Gastrocnemius medialis (tissue), 4 donors: Measurements from ENCODE around the gene EDARADD. TPM values are rescaled to one million over a fixed set of nuclear protein-coding genes. Genes with fewer than 3 reads are reported as not detected.

Experiments
- ATAC-seq, 2 donors: fragments of 150-250 bp; one replicate each; pipeline ENCODE4 v1.9.1; 2016
- DNase-seq, 2 donors: peaks; one replicate each; pipeline ENCODE4 v3.0.0-alpha.2; 2019
- H3K27ac ChIP-seq, 4 donors: fragments of 200-600 bp; sonication (generic); 1 replicate in 1 of 4; 2 replicates in 3 of 4; pipeline ENCODE4 v1.5.1; 2016 to 2018; ENCODE audit warnings: mild to moderate bottlenecking in 2 of 4, moderate library complexity in 1 of 4
- H3K27me3 ChIP-seq, 3 donors: fragments of 200-600 bp; sonication (generic) in 2 of 3; 1 replicate in 1 of 3; 2 replicates in 2 of 3; pipeline versions ENCODE4 v1.5.1 to v1.6.0; 2016 to 2019; ENCODE audit warnings: mild to moderate bottlenecking in 1 of 3, moderate library complexity in 1 of 3
- H3K36me3 ChIP-seq, 2 donors: fragments of 200-600 bp; sonication (generic) in 1 of 2; one replicate each; pipeline ENCODE4 v1.5.1; 2017 to 2018
- H3K4me1 ChIP-seq, 2 donors: fragments of 200-600 bp; sonication (generic) in 1 of 2; one replicate each; pipeline ENCODE4 v1.5.1; 2016 to 2017; ENCODE audit warnings: mild to moderate bottlenecking in 2 of 2
- H3K4me3 ChIP-seq, 4 donors: fragments of 200-600 bp; sonication (generic) in 3 of 4; 1 replicate in 1 of 4; 2 replicates in 3 of 4; pipeline ENCODE4 v1.5.1; 2016 to 2019; ENCODE audit warnings: mild to moderate bottlenecking in 2 of 4
- H3K9me3 ChIP-seq, 3 donors: fragments of 200-600 bp; sonication (generic) in 2 of 3; 1 replicate in 1 of 3; 2 replicates in 2 of 3; pipeline ENCODE4 v1.5.1; 2016 to 2019
- CTCF ChIP-seq, 5 experiments: fragments of 450-650 bp in 3 of 5; fragments of 200-600 bp in 2 of 5; sonication (generic) in 2 of 5; IDR thresholded peaks in 4 of 5; conservative IDR thresholded peaks in 1 of 5; 1 replicate in 4 of 5; 2 replicates in 1 of 5; pipeline ENCODE4 v1.5.1; 2016 to 2019; ENCODE audit warnings: antibody characterized with exemption in 5 of 5, mild to moderate bottlenecking in 3 of 5, moderate library complexity in 3 of 5
- POLR2A ChIP-seq, 2 donors: fragments of 450-650 bp; IDR thresholded peaks; one replicate each; pipeline ENCODE4 v1.6.1; 2017; ENCODE audit warnings: antibody characterized with exemption in 2 of 2, mild to moderate bottlenecking in 2 of 2, moderate library complexity in 2 of 2
- in situ Hi-C, 4 donors: fragments of 200-750 bp; cut with MboI; loops; one replicate each; pipeline versions ENCODE4 v1.15.0 to v1.8.0; 2017; ENCODE audit warnings: low sequenced_read_pairs in 4 of 4
- intact Hi-C: fragments of 100-400 bp; cut with DNase I; formaldehyde crosslinking; loops from one replicate; pipeline ENCODE4 v1.15.1; 2023; ENCODE audit warnings: low total_unique reads
- total RNA-seq, 4 donors: library from RNA; depleted of rRNA; stranded (reverse); fragments of >200 nt; gene quantifications; one replicate each; pipeline versions ENCODE4 v1.1.0 to v1.2.3, GENCODE V29; 2016

EDARADD gene
- total RNA-seq, 4 donors from 2014 or later: not detected

- Histone ChIP-seq H3K9me3 (no peaks in the 10 kb centered on the region), H3K4me1 (no peaks in the 10 kb centered on the region), H3K27me3 (no peaks in the 10 kb centered on the region), H3K4me3 (no peak overlapping the region), H3K36me3 (no peaks in the 10 kb centered on the region), H3K27ac (no peak overlapping the region)
- in situ Hi-C loops: loop anchor here (5.0 to 10.0 kb wide), 4 partner anchors 375 to 385 kb away; no protein-coding TSS in a partner anchor
- TF ChIP-seq CTCF (IDR thresholded peaks at IDR 0.05 in 4 of 5, conservative IDR thresholded peaks at IDR 0.05 in 1 of 5) (peak in 4 of 5 experiments; percentile 41 to 57 (median 44)), POLR2A (IDR thresholded peaks at IDR 0.05) (no peak)
- DNase-seq: no peak
- intact Hi-C loops: loop anchor here (1.0 kb wide), 1 partner anchor 381 kb away; no protein-coding TSS in a partner anchor
- no peak for ATAC-seq
Observed at GRCh38 chr1:236489710-236490377, 95.8 kb downstream of the EDARADD start.

- Histone ChIP-seq H3K27ac (no peak overlapping the region), H3K27me3 (no peaks in the 10 kb centered on the region), H3K9me3 (no peaks in the 10 kb centered on the region), H3K4me3 (no peak overlapping the region), H3K4me1 (no peaks in the 10 kb centered on the region), H3K36me3 (no peaks in the 10 kb centered on the region)
- DNase-seq (no peak), ATAC-seq (no peak)
- TF ChIP-seq POLR2A (IDR thresholded peaks at IDR 0.05) (no peak), CTCF (IDR thresholded peaks at IDR 0.05 in 4 of 5, conservative IDR thresholded peaks at IDR 0.05 in 1 of 5) (no peak)
- in situ Hi-C loops: loop anchor here in 2 of 4 donors (5.0 kb wide), 2 partner anchors 379 to 384 kb away; no protein-coding TSS in a partner anchor
- intact Hi-C loops: no loop called here
Observed at GRCh38 chr1:236491469-236492136, 97.5 kb downstream of the EDARADD start.

- Histone ChIP-seq H3K27ac (no peak overlapping the region), H3K9me3 (no peaks in the 10 kb centered on the region), H3K27me3 (no peaks in the 10 kb centered on the region), H3K4me1 (no peaks in the 10 kb centered on the region), H3K36me3 (no peaks in the 10 kb centered on the region), H3K4me3 (no peak overlapping the region)
- DNase-seq (no peak), ATAC-seq (no peak)
- no peak for TF ChIP-seq CTCF (IDR thresholded peaks at IDR 0.05 in 4 of 5, conservative IDR thresholded peaks at IDR 0.05 in 1 of 5)
- no peak for TF ChIP-seq POLR2A (IDR thresholded peaks at IDR 0.05)
- intact Hi-C loops: no loop called here
- in situ Hi-C loops: loop anchor here in 2 of 4 donors (5.0 kb wide), 2 partner anchors 380 to 385 kb away; no protein-coding TSS in a partner anchor
Observed at GRCh38 chr1:236492378-236492777, 98.3 kb downstream of the EDARADD start.

GRCh38 chr1:236494082-236494481 lies 100.0 kb downstream of the EDARADD start:
- ATAC-seq: no peak
- TF ChIP-seq CTCF (IDR thresholded peaks at IDR 0.05 in 4 of 5, conservative IDR thresholded peaks at IDR 0.05 in 1 of 5): no peak
- DNase-seq: no peak
- no peaks in the 10 kb centered on the region for H3K36me3 ChIP-seq
- H3K27ac ChIP-seq: no peak overlapping the region
- no peaks in the 10 kb centered on the region for H3K4me1 ChIP-seq
- no peaks in the 10 kb centered on the region for H3K9me3 ChIP-seq
- in situ Hi-C loops: loop anchor here in 2 of 4 donors (5.0 kb wide), 2 partner anchors 382 to 387 kb away; no protein-coding TSS in a partner anchor
- intact Hi-C loops: no loop called here
- H3K27me3 ChIP-seq: no peaks in the 10 kb centered on the region
- no peak overlapping the region for H3K4me3 ChIP-seq
